ENCODE measurements around the gene CNTNAP2.

CNTNAP2 gene

GRCh38 chr7:148151778-148152177, 2035.2 kb downstream of the CNTNAP2 start:
- H2AFZ ChIP-seq (ENCODE audit: low read depth, low read length): no peak overlapping the region
- no peaks in the 10 kb centered on the region for H3K36me3 ChIP-seq (ENCODE audit: insufficient read depth, low read length)
- no peak for DNase-seq
- no peaks in the 10 kb centered on the region for H4K20me1 ChIP-seq (ENCODE audit: insufficient read depth, low read length)
- H3K4me3 ChIP-seq (ENCODE audit: low read depth in 1 of 2, low read length in 2 of 2): no peak overlapping the region
- no peak for ATAC-seq (ENCODE audit: insufficient read depth, low read depth)
- H3K27me3 ChIP-seq (ENCODE audit: insufficient read depth, low read length, poor library complexity): no peaks in the 10 kb centered on the region
- peaks cover 2% of the 10 kb centered on the region for H3K9me3 ChIP-seq (ENCODE audit: insufficient read depth, low read length, severe bottlenecking)
- H3K4me2 ChIP-seq (ENCODE audit: insufficient read depth, low read length): no peak overlapping the region
- TF ChIP-seq EZH2 (IDR thresholded peaks at IDR 0.05; ENCODE audit: borderline replicate concordance, low read depth, low read length, severe bottlenecking) (no peak), CTCF (IDR thresholded peaks at IDR 0.05; ENCODE audit: borderline replicate concordance, extremely low read depth, low read length, poor library complexity, severe bottlenecking) (no peak)
- H3K27ac ChIP-seq (ENCODE audit: low read length): no peak overlapping the region
- no peak overlapping the region for H3K9ac ChIP-seq (ENCODE audit: low read depth, low read length)
- H3K79me2 ChIP-seq (ENCODE audit: insufficient read depth, low read length): no peaks in the 10 kb centered on the region
- no peaks in the 10 kb centered on the region for H3K4me1 ChIP-seq (ENCODE audit: insufficient read depth, low read length)

- no peaks in the 10 kb centered on the region for H3K27me3 ChIP-seq (ENCODE audit: insufficient read depth, low read length, poor library complexity)
- no peak for TF ChIP-seq EZH2 (IDR thresholded peaks at IDR 0.05; ENCODE audit: borderline replicate concordance, low read depth, low read length, severe bottlenecking)
- no peak for TF ChIP-seq CTCF (IDR thresholded peaks at IDR 0.05; ENCODE audit: borderline replicate concordance, extremely low read depth, low read length, poor library complexity, severe bottlenecking)
- no peak for DNase-seq
Measured at GRCh38 chr7:148153616-148154284, 2037.1 kb downstream of the CNTNAP2 start.

GRCh38 chr7:148155000-148155399, 2038.4 kb downstream of the CNTNAP2 start:
- no peak overlapping the region for H3K9ac ChIP-seq (ENCODE audit: low read depth, low read length)
- H3K4me1 ChIP-seq (ENCODE audit: insufficient read depth, low read length): no peaks in the 10 kb centered on the region
- H3K4me3 ChIP-seq (ENCODE audit: low read depth in 1 of 2, low read length in 2 of 2): no peak overlapping the region
- H2AFZ ChIP-seq (ENCODE audit: low read depth, low read length): no peak overlapping the region
- H3K9me3 ChIP-seq (ENCODE audit: insufficient read depth, low read length, severe bottlenecking): peaks cover 2% of the 10 kb centered on the region
- H4K20me1 ChIP-seq (ENCODE audit: insufficient read depth, low read length): no peaks in the 10 kb centered on the region
- H3K36me3 ChIP-seq (ENCODE audit: insufficient read depth, low read length): no peaks in the 10 kb centered on the region
- no peak overlapping the region for H3K4me2 ChIP-seq (ENCODE audit: insufficient read depth, low read length)
- TF ChIP-seq EZH2 (IDR thresholded peaks at IDR 0.05; ENCODE audit: borderline replicate concordance, low read depth, low read length, severe bottlenecking): no peak
- no peak for TF ChIP-seq CTCF (IDR thresholded peaks at IDR 0.05; ENCODE audit: borderline replicate concordance, extremely low read depth, low read length, poor library complexity, severe bottlenecking)
- DNase-seq (no peak), ATAC-seq (ENCODE audit: insufficient read depth, low read depth) (no peak)
- no peaks in the 10 kb centered on the region for H3K27me3 ChIP-seq (ENCODE audit: insufficient read depth, low read length, poor library complexity)
- no peaks in the 10 kb centered on the region for H3K79me2 ChIP-seq (ENCODE audit: insufficient read depth, low read length)
- H3K27ac ChIP-seq (ENCODE audit: low read length): no peak overlapping the region

More at GRCh38 chr7:148153616-148154284, 2037.1 kb downstream of the CNTNAP2 start:
- H3K36me3 ChIP-seq (ENCODE audit: insufficient read depth, low read length): no peaks in the 10 kb centered on the region
- no peak overlapping the region for H3K27ac ChIP-seq (ENCODE audit: low read length)
- ATAC-seq (ENCODE audit: insufficient read depth, low read depth): no peak
- H3K9ac ChIP-seq (ENCODE audit: low read depth, low read length): no peak overlapping the region
- no peak overlapping the region for H2AFZ ChIP-seq (ENCODE audit: low read depth, low read length)
- no peak overlapping the region for H3K4me3 ChIP-seq (ENCODE audit: low read depth in 1 of 2, low read length in 2 of 2)
- no peaks in the 10 kb centered on the region for H3K79me2 ChIP-seq (ENCODE audit: insufficient read depth, low read length)
- H3K4me2 ChIP-seq (ENCODE audit: insufficient read depth, low read length): no peak overlapping the region
- peaks cover 2% of the 10 kb centered on the region for H3K9me3 ChIP-seq (ENCODE audit: insufficient read depth, low read length, severe bottlenecking)
- no peaks in the 10 kb centered on the region for H3K4me1 ChIP-seq (ENCODE audit: insufficient read depth, low read length)
- H4K20me1 ChIP-seq (ENCODE audit: insufficient read depth, low read length): no peaks in the 10 kb centered on the region
